HK-2 (cell line): ENCODE data around the gene URB2.
A peak's percentile ranks its signal among the peaks of the same experiment; 100 is the strongest.
"Not testable (repeated sequence)": the region's sequence is repeated elsewhere in the genome, so short reads cannot be mapped to it uniquely, and the experiment has no call there.

Source experiments
- DNase-seq: peaks from one replicate; pipeline ENCODE4 v3.0.0-alpha.2; 2018; ENCODE audit not compliant: unreplicated experiment

Gene URB2

DNA sequence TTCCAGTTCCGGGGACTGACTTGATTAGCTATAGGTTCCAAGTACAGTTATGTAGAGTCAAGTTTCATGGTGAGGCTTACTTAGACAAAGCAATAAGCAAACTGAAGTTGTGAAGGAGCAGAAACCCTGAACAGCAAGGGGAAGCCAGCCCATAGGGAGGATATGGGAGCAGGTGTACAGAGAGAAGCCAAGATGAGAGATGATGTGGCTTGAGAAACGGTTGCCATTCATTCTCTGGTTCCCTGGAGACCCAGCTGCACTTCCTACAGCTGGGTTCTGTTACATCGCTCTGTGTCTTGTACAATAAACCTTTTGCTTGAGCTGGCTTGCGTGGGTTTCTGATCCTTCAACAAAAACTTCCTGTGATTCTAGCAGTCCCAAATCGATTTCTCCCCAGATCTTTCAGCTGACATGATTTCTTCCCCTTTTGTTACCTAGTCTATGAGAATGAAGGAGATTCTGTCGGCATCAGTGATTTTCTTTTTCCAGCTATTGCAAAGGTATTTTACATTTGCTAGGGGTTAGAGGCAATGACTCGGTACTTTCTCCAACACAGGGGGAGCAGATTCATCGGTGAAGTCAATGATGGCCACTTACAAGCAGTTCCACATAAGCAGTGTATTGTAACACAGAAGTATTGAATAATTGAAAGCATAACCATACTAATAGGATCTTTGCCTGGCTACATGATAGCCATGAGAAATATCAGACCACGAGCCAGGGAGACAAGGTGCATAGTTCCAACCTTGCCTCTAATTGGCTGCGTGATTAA lies 67.3 kb downstream of the URB2 start:
- no peak for DNase-seq

DNA sequence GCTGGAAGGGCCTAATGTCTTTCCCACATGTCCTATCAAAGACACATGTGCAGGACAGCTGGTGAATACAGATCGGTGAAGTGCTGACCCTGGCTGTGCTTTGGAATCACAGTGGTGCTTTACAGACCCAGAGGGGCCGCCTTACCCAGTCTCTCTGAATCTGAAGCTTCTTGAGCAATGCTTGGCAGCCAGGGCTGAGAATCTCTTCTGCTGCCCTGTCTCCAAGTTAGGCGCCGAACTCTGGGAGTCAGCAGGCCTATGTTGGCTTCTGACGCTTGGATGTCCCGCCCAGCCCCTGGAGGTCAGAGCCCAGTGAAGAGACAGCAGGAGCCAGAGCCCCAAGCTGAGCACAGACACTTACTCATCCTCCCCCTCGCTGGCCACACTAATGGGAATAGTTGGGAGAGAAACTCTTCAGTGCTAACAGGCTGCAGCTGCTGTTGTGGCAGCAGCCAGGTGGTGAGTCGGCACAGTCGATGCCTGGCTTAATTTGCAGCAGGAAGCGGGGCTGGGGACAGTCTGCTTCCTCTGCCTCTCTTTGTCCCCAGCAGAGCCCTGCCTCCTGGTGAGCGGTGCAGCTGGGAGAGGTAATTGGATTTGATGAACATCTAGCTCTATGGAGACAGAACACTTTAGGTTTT lies 68.1 kb downstream of the URB2 start:
- DNase-seq: peak; percentile 64

DNA sequence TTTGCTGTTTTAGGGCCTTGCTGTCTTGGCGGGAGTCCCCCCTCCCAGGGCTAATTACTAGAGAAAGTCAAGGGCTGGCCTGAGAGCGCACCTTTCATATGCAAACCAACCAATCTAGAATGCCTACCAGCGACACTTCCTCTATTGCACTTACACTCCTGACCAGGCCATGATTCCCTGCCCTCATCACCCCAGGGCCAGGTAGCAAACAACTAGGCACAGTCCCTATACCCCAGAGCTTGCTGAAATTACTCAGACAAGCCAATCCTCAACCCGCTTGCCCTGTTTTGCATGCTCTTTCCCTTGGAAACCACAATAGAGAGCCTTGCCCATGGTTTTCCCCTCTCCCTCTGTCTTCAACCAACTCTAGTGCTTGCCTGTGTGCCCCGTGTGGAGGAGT lies 70.3 kb downstream of the URB2 start:
- no peak for DNase-seq

DNA sequence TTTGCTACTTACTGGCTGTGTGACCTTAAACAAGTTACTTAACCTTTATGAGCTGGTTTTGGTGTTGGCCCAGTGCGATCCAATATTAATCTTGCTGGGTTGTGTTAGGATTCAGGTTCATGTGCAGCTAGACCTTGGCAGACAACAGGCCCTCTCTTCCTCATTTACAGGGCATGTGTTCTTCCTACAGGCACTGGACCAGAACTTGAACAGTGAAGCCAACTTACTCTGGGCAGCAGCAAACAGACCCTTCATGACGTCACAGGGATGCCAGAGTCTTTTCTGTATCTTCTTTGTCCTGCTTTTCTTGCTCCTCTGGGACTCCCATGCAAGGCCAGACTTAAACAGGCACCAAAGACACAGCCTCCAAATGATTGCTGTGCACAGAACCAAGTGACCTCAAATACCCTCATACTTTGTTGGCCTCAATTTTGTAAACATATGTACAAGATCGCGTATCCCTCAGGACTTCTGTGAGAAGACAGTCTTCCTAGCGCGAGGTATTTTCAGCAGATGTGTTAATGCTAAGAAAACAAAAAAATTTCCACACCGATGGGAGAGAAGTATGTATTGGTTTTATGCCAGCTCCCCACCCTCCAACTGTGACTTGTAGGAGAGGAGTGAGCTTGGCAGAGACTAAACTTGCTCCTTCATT lies 73.7 kb downstream of the URB2 start:
- DNase-seq: no peak

DNA sequence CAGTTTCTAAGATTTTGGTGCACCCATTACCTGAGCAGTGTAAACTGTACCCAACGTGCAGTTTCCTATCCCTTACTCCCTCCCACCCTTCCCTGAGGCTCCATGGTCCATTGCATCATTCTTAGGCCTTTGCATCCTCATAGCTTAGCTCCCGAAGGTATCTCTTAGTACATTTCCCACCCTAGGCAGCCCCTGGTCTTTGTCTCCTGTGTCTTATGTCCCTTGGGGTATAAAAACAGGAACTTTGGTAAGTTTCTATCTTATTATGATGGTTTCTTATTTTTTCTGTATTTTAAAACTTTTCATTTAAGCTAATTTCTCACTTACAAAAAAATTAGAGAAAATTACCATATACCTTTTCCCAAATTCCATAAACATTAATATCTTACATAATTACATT lies 78.1 kb downstream of the URB2 start:
- DNase-seq: no peak

DNA sequence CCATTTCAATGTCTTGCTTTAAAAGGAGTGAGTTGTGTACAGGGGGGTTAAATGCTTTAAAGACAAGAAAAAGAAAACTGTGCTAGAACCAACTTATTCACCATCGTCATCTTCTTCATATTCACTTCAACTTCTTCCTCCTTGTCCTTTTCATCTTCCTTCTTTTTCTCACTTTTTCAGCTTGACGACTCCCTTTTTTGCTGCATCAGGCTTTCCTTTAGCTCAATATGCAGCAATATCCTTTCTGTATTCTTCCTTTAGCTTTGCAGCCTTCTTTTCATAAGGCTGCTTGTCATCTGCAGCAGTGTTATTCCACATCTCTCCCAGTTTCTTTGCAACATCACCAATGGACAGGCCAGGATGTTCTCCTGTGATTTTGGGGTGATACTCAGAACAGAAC lies 79.1 kb downstream of the URB2 start:
- DNase-seq: not testable (repeated sequence)

DNA sequence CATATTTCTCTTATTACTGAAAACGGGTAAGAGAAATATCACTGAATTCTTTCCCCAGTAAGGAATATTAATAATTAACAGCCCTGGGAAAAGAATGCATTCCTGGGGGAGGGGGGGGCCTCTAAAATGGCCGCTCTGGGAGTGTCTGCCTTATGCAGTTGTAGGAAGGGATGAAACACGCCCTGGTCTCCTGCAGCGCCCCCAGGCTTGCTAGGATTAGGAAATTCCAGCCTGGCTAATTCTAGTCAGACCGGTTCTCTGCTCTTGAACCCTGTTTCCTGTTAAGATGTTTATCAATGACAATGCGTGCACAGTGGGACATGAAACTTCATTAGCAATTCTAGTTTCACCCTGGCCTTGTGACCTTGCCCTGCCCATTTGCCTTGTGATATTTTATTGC lies 81.1 kb downstream of the URB2 start:
- not testable (repeated sequence) for DNase-seq

DNA sequence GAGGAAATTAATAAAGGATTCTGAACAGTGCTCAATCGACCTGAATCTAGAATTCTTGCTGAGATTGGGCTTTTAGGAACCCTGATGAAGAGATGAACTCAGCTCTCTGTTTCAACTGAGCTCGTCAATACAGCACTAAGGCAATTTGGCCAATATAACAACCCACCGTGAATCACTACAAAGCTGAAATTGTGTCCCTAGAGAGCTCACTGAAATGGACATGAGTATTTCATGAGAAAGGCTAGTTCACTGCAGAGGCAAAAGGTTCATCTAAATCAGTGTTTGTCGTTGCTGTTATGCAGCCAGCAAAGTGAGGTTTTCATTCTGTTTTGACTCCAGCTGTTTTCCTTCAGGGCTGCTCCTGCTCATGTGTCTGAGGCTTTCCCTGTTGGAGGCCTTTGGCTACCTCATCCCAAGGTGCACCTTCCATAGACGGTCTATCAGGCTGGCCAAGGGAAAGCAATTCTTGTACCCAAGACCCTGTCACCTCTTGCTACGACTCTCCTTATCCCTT lies 83.5 kb downstream of the URB2 start:
- no peak for DNase-seq
